RWPE2 (cell line): ENCODE results near the gene ANKRD36C.
"Not testable (repeated sequence)": the region's sequence is repeated elsewhere in the genome, so short reads cannot be mapped to it uniquely, and the experiment has no call there.

ENCODE experiments used
- ATAC-seq: fragments of 200-7000 bp; cut with Tn5 transposase; 3 replicates; pipeline ENCODE4 v1.9.1; 2021; ENCODE audit warnings: low read depth
- DNase-seq: peaks from one replicate; pipeline ENCODE4 v3.0.0-alpha.2; 2020; ENCODE audit warnings: low spot score
- H3K27ac ChIP-seq: fragments of 450-650 bp; 2 replicates; pipeline ENCODE4 v1.5.1; 2017; ENCODE audit warnings: mild to moderate bottlenecking; ENCODE audit not compliant: poor library complexity, severe bottlenecking
- H3K27me3 ChIP-seq: fragments of 250-450 bp; sonication (Bioruptor Pico); 2 replicates; pipeline ENCODE4 v1.5.1; 2021; ENCODE audit warnings: mild to moderate bottlenecking, moderate library complexity; ENCODE audit not compliant: insufficient read depth, poor library complexity, severe bottlenecking
- H3K36me3 ChIP-seq: fragments of 250-450 bp; sonication (Bioruptor Pico); 2 replicates; pipeline ENCODE4 v1.5.1; 2020; ENCODE audit warnings: low read depth, mild to moderate bottlenecking, moderate library complexity
- H3K4me1 ChIP-seq: fragments of 250-450 bp; sonication (Bioruptor Pico); 2 replicates; pipeline ENCODE4 v1.5.1; 2021; ENCODE audit warnings: mild to moderate bottlenecking, moderate library complexity; ENCODE audit not compliant: insufficient read depth, poor library complexity, severe bottlenecking
- H3K4me3 ChIP-seq: fragments of 250-450 bp; sonication (Bioruptor Pico); 2 replicates; pipeline ENCODE4 v1.5.1; 2021; ENCODE audit warnings: mild to moderate bottlenecking, moderate library complexity; ENCODE audit not compliant: severe bottlenecking
- H3K9me3 ChIP-seq: fragments of 250-450 bp; sonication (Bioruptor Pico); 2 replicates; pipeline ENCODE4 v1.5.1; 2021; ENCODE audit warnings: mild to moderate bottlenecking, moderate library complexity; ENCODE audit not compliant: severe bottlenecking
- CTCF ChIP-seq: fragments of 450-650 bp; IDR thresholded peaks from one replicate; pipeline ENCODE4 v1.5.1; 2017; ENCODE audit warnings: mild to moderate bottlenecking, moderate library complexity; ENCODE audit not compliant: poor library complexity, severe bottlenecking

ANKRD36C gene

GRCh38 chr2:95991351-95992094 is at the start of gene ANKRD36C:
TSS of gene ANKRD36C (minus strand) at chr2:95991824. CDS start at chr2:95991708, 116 bp downstream.
- peak within 1 kb of the TSS; percentile 76 for H3K27ac ChIP-seq
- not testable (repeated sequence) for H3K4me1 ChIP-seq, H3K36me3 ChIP-seq, H3K9me3 ChIP-seq, DNase-seq, H3K27me3 ChIP-seq
- peak within 1 kb of the TSS; percentile 56 for H3K4me3 ChIP-seq
- ATAC-seq, result peak; percentile 96

GRCh38 chr2:96035554-96035953 is 43.9 kb upstream of the ANKRD36C start:
- H3K4me1 ChIP-seq, H3K9me3 ChIP-seq, ATAC-seq: not testable (repeated sequence)

GRCh38 chr2:96034792-96035191 is 43.2 kb upstream of the ANKRD36C start, which contains the start of gene GPAT2:
TSS of gene GPAT2 (minus strand) at chr2:96034916. CDS start at chr2:96032359, 2,557 bp downstream.
- peak; percentile 82 for ATAC-seq
- H3K27me3 ChIP-seq, H3K4me3 ChIP-seq, H3K4me1 ChIP-seq, H3K9me3 ChIP-seq, DNase-seq, H3K36me3 ChIP-seq, H3K27ac ChIP-seq: not testable (repeated sequence)

More at GRCh38 chr2:96035554-96035953, 43.9 kb upstream of the ANKRD36C start:
- DNase-seq, H3K27me3 ChIP-seq, H3K4me3 ChIP-seq, H3K36me3 ChIP-seq, H3K27ac ChIP-seq: not testable (repeated sequence)

- not testable (repeated sequence) for H3K4me1 ChIP-seq, H3K27ac ChIP-seq, H3K36me3 ChIP-seq, DNase-seq, H3K9me3 ChIP-seq, H3K4me3 ChIP-seq, H3K27me3 ChIP-seq
- ATAC-seq, result peak; percentile 7; the same call in 1 of the 3 replicates
These were observed 42.4 kb upstream of the ANKRD36C start for GRCh38 chr2:96033997-96034396.

- not testable (repeated sequence) for H3K4me1 ChIP-seq, H3K9me3 ChIP-seq, H3K27me3 ChIP-seq, H3K27ac ChIP-seq, H3K36me3 ChIP-seq, ATAC-seq, DNase-seq, H3K4me3 ChIP-seq
These were observed 36.2 kb upstream of the ANKRD36C start for GRCh38 chr2:96027725-96028325.

GRCh38 chr2:96025755-96026154 is 34.1 kb upstream of the ANKRD36C start:
- not testable (repeated sequence) for H3K27me3 ChIP-seq, H3K4me1 ChIP-seq, DNase-seq, ATAC-seq, H3K36me3 ChIP-seq, H3K27ac ChIP-seq, H3K4me3 ChIP-seq, H3K9me3 ChIP-seq

GRCh38 chr2:96025194-96025492 is 33.5 kb upstream of the ANKRD36C start:
- DNase-seq (no peak), ATAC-seq (no peak)
- Histone ChIP-seq H3K27me3 (no peaks in the 10 kb centered on the region), H3K27ac (no peak overlapping the region), H3K4me3 (no peak overlapping the region), H3K36me3 (no peaks in the 10 kb centered on the region), H3K4me1 (no peaks in the 10 kb centered on the region), H3K9me3 (no peaks in the 10 kb centered on the region)
- TF ChIP-seq CTCF, result no peak
